DND-41 (cell line): Measurements from ENCODE around the gene ZIC2.

ENCODE experiments used
- ATAC-seq: fragments of 200-7000 bp; cut with Tn5 transposase; 3 replicates; pipeline ENCODE4 v1.9.1; 2021; ENCODE audit warnings: low read depth; ENCODE audit not compliant: insufficient read depth
- DNase-seq: peaks from one replicate; pipeline ENCODE4 v3.0.0-alpha.2; 2020
- H2AFZ ChIP-seq: 2 replicates; pipeline ENCODE4 v1.6.0; 2012; ENCODE audit warnings: low read depth, low read length
- H3K27ac ChIP-seq: 2 replicates; pipeline ENCODE4 v1.5.1; 2012; ENCODE audit warnings: low read length, inconsistent platforms
- H3K27me3 ChIP-seq: fragments of 200-600 bp; sonication (generic); 2 replicates; pipeline ENCODE4 v1.6.0; 2012; ENCODE audit warnings: low read length, mild to moderate bottlenecking, inconsistent platforms; ENCODE audit not compliant: insufficient read depth, poor library complexity
- H3K36me3 ChIP-seq: 2 replicates; pipeline ENCODE4 v1.5.1; 2012; ENCODE audit warnings: low read length, inconsistent platforms; ENCODE audit not compliant: insufficient read depth
- H3K4me1 ChIP-seq: 2 replicates; pipeline ENCODE4 v1.5.1; 2012; ENCODE audit warnings: mild to moderate bottlenecking, low read length; ENCODE audit not compliant: insufficient read depth
- H3K4me2 ChIP-seq: 2 replicates; pipeline ENCODE4 v1.6.0; 2012; ENCODE audit warnings: mild to moderate bottlenecking, moderate library complexity, low read length, inconsistent platforms; ENCODE audit not compliant: insufficient read depth
- H3K4me3 ChIP-seq, 2 experiments: fragments of 200-600 bp in 1 of 2; shearing (Covaris generic) in 1 of 2; 2 replicates each; pipeline ENCODE4 v1.5.1; 2012 to 2016; ENCODE audit warnings: inconsistent platforms in 2 of 2, low read length in 2 of 2, mild to moderate bottlenecking in 2 of 2, low read depth in 1 of 2, moderate library complexity in 1 of 2
- H3K79me2 ChIP-seq: 2 replicates; pipeline ENCODE4 v1.6.0; 2012; ENCODE audit warnings: low read length, inconsistent platforms; ENCODE audit not compliant: insufficient read depth
- H3K9ac ChIP-seq: 2 replicates; pipeline ENCODE4 v1.6.0; 2012; ENCODE audit warnings: low read depth, mild to moderate bottlenecking, inconsistent platforms, low read length, moderate library complexity
- H3K9me3 ChIP-seq: 2 replicates; pipeline ENCODE4 v1.5.1; 2012; ENCODE audit warnings: low read length, moderate library complexity, mild to moderate bottlenecking, inconsistent platforms; ENCODE audit not compliant: insufficient read depth, severe bottlenecking
- H4K20me1 ChIP-seq: 2 replicates; pipeline ENCODE4 v1.6.0; 2012; ENCODE audit warnings: low read length; ENCODE audit not compliant: insufficient read depth
- EZH2 ChIP-seq: IDR thresholded peaks from 3 replicates; pipeline ENCODE4 v1.6.1; 2012; ENCODE audit warnings: borderline replicate concordance, low read depth, mild to moderate bottlenecking, moderate library complexity, low read length, inconsistent platforms; ENCODE audit not compliant: severe bottlenecking
- TF ChIP-seq, protein P1 (sequence below): IDR thresholded peaks from 2 replicates; pipeline ENCODE4 v1.5.1; 2012; ENCODE audit warnings: borderline replicate concordance, low read length, moderate library complexity, mild to moderate bottlenecking; ENCODE audit not compliant: poor library complexity, severe bottlenecking; ENCODE audit errors: extremely low read depth

ZIC2 gene

DNA sequence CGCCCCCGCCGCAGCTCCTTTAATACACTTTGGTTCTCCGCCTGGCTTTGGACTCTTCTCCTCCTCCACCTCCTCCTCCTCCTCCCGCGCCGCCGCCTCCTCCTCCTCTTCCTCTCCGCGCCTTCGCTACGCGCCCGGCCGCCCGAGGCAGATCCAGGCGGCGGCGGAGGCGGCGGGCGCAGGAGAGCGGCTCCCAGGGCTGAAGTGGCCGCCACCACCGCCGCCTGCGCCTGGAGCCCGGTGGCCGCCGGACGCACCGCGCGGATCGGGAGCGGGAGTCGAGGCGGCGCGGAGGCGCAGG is at the start of gene ZIC2:
TSS of gene ZIC2 (plus strand) at position 50 of the 301 bp plus-strand sequence. CDS start 281 bp downstream, outside the sequence.
- no peaks in the 10 kb centered on the region for H3K9me3 ChIP-seq
- no peak for DNase-seq

DNA sequence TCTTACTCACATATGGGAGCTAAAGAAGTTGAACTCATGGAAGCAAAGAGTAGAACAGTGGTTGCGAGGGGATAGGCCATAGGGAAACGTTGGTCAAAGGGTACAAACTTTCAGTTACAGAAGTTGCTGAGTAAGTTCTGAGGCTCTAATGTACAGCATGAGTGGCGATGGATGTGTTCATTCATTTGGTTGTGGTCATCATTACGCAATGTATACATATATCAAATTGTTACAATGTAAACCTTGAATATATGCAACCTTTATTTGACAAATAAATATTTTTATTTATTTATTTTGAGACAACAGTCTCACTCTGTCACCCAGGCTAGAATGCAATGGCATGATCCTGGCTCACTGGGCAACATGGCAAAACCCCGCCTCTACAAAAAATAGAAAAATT is 48.7 kb upstream of the ZIC2 start:
- no peak for ATAC-seq
- H3K79me2 ChIP-seq: no peaks in the 10 kb centered on the region
- H3K4me2 ChIP-seq: no peak overlapping the region
- DNase-seq: no peak
- no peaks in the 10 kb centered on the region for H3K36me3 ChIP-seq
- H3K9me3 ChIP-seq: no peaks in the 10 kb centered on the region
- TF ChIP-seq EZH2: no peak
- TF ChIP-seq, protein P1, sequence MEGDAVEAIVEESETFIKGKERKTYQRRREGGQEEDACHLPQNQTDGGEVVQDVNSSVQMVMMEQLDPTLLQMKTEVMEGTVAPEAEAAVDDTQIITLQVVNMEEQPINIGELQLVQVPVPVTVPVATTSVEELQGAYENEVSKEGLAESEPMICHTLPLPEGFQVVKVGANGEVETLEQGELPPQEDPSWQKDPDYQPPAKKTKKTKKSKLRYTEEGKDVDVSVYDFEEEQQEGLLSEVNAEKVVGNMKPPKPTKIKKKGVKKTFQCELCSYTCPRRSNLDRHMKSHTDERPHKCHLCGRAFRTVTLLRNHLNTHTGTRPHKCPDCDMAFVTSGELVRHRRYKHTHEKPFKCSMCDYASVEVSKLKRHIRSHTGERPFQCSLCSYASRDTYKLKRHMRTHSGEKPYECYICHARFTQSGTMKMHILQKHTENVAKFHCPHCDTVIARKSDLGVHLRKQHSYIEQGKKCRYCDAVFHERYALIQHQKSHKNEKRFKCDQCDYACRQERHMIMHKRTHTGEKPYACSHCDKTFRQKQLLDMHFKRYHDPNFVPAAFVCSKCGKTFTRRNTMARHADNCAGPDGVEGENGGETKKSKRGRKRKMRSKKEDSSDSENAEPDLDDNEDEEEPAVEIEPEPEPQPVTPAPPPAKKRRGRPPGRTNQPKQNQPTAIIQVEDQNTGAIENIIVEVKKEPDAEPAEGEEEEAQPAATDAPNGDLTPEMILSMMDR: no peak
- H4K20me1 ChIP-seq: no peaks in the 10 kb centered on the region
- H3K27ac ChIP-seq: no peak overlapping the region
- H3K4me3 ChIP-seq: no peak overlapping the region
- no peaks in the 10 kb centered on the region for H3K27me3 ChIP-seq
- H3K9ac ChIP-seq: no peak overlapping the region
- no peaks in the 10 kb centered on the region for H3K4me1 ChIP-seq
- no peak overlapping the region for H2AFZ ChIP-seq

More for the DNA sequence above, at the start of gene ZIC2:
- peak within 1 kb of the TSS; percentile 22 to 63; a peak in 3 of 4 replicates for H3K4me3 ChIP-seq
- peak; percentile 34 for ATAC-seq
- H3K79me2 ChIP-seq: peaks cover 25% of the 10 kb centered on the region
- H3K27me3 ChIP-seq: peaks cover 14% of the 10 kb centered on the region
- H3K9ac ChIP-seq: peak within 1 kb of the TSS; percentile 97
- H3K4me1 ChIP-seq: peaks cover 54% of the 10 kb centered on the region
- peak within 1 kb of the TSS; percentile 76 for H2AFZ ChIP-seq
- H3K27ac ChIP-seq: peak within 1 kb of the TSS; percentile 86
- TF ChIP-seq EZH2: no peak
- no peaks in the 10 kb centered on the region; the same call in 1 of the 2 replicates for H4K20me1 ChIP-seq
- H3K36me3 ChIP-seq: peaks cover 3% of the 10 kb centered on the region; the same call in 1 of the 2 replicates
- peak within 1 kb of the TSS; percentile 75 for H3K4me2 ChIP-seq

DNA sequence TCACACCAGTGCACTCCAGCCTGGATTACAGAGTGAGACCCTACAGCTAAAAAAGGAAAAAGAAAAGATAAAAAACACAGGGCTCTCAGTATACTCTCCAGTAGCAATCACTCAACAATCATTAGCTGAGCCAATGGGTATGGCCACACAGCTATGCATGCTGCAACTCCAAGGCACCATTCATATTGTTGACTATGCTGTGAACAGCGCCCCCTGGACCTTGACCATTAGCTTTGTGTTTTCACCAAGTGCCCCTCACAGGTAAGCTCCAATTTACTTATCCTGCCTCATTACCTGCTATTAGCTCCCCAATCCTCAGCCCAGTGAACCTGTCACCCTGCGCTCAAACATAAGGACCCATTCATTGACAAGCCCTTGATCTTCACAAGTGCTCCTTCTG is 45.8 kb upstream of the ZIC2 start:
- no peak for ATAC-seq
- no peaks in the 10 kb centered on the region for H3K79me2 ChIP-seq
- H3K9ac ChIP-seq: no peak overlapping the region
- no peak overlapping the region for H2AFZ ChIP-seq
- H3K4me3 ChIP-seq: no peak overlapping the region
- no peak for DNase-seq
- H3K27me3 ChIP-seq: no peaks in the 10 kb centered on the region
- no peak overlapping the region for H3K4me2 ChIP-seq
- TF ChIP-seq, protein P1: no peak
- no peak for TF ChIP-seq EZH2
- no peaks in the 10 kb centered on the region for H3K4me1 ChIP-seq
- no peaks in the 10 kb centered on the region for H3K36me3 ChIP-seq
- no peaks in the 10 kb centered on the region for H3K9me3 ChIP-seq
- H3K27ac ChIP-seq: no peak overlapping the region
- no peaks in the 10 kb centered on the region for H4K20me1 ChIP-seq

DNA sequence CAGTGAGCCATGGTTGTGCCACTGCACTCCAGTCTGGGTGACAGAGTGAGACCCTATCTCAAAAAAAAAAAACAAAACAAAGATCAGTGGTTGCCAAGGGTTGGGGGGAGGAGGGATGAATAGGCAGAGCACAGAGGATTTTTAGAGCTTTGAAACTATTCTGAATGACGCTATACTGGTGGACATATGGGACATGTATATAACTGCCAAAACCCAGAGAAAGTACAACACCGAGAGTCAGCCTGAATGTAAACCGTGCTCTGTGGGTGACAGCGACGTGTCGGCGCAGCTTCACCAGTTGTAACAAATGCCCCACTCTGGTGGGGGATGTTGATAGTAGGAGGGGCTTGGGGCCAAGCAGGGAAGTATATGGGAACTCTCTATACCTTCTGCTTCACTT is 42.9 kb upstream of the ZIC2 start:
- DNase-seq: no peak
- H4K20me1 ChIP-seq: no peaks in the 10 kb centered on the region
- H3K4me1 ChIP-seq: no peaks in the 10 kb centered on the region
- H3K27ac ChIP-seq: no peak overlapping the region
- no peaks in the 10 kb centered on the region for H3K27me3 ChIP-seq
- no peak overlapping the region for H3K9ac ChIP-seq
- no peak for TF ChIP-seq EZH2
- TF ChIP-seq, protein P1: no peak
- no peak for ATAC-seq
- H3K4me2 ChIP-seq: no peak overlapping the region
- H3K36me3 ChIP-seq: no peaks in the 10 kb centered on the region
- H3K4me3 ChIP-seq: no peak overlapping the region
- H3K79me2 ChIP-seq: no peaks in the 10 kb centered on the region
- H2AFZ ChIP-seq: no peak overlapping the region
- no peaks in the 10 kb centered on the region for H3K9me3 ChIP-seq
